ENCODE results near the gene MOSMO. TPM values are rescaled to one million over a fixed set of nuclear protein-coding genes. Genes with fewer than 3 reads are reported as not detected.
A peak's percentile ranks its signal among the peaks of the same experiment; 100 is the strongest.

Gene MOSMO
- total RNA-seq, 1 experiment from 2014 or later, result 27.6 TPM

DNA sequence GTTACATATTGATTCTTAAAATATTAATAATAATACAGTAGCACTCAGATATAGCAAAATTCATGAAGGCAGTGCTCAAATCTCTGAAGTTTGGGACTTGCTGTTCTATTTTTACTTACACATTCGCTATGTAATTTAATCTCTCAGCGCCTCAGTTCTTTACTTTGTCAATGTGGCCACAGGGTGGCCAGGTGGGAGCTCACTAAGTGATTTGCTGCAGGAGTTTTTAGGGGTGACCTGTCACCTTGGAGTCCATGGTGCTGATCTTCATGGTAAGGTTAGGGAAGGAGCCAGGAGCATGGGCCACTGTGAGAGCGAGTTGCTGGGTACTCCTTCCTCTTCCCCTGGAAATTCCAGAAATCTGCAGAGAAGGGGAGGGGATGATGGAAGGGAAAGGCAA, 112.5 kb downstream of the MOSMO start:
- ChIA-PET RAD21 (ENCODE audit: low non-redundant PET in 1 of 2, low total read pairs in 2 of 2, uncharacterized antibody in 2 of 2, unreplicated experiment in 2 of 2) (no interaction called here), CTCF (interaction anchor here (0.9 to 1.2 kb wide), 2 partner anchors 21 kb away, joined by 4 to 5 read pairs; no protein-coding TSS in a partner anchor)

GRCh38 chr16:22122239-22122638, 114.3 kb downstream of the MOSMO start:
- Histone ChIP-seq H3K4me1 (ENCODE audit: control insufficient read depth in 1 of 2, insufficient read depth in 2 of 2, low read length in 2 of 2) (0 out of 4 replicates have a peak, but pooled peaks cover 0 to 5% of the 10 kb centered on the region in 2 experiments), H3K27me3 (ENCODE audit: insufficient read depth, low read length) (no peaks in the 10 kb centered on the region; the same call in 1 of the 2 replicates), H3K9ac (ENCODE audit: low read length) (no peak overlapping the region), H3K9me3 (ENCODE audit: control insufficient read depth in 1 of 2, insufficient read depth in 1 of 2, low read depth in 1 of 2, low read length in 2 of 2) (no peaks in the 10 kb centered on the region), H3K27ac (ENCODE audit: low read depth, low read length) (no peak overlapping the region), H3K4me3 (replicated peaks in 1 of 2; ENCODE audit: low read depth in 1 of 2, low read length in 2 of 2) (no peak overlapping the region), H3K36me3 (ENCODE audit: control insufficient read depth in 1 of 2, insufficient read depth in 2 of 2, low read length in 2 of 2) (no peaks in the 10 kb centered on the region), H4K20me1 (ENCODE audit: insufficient read depth) (no peaks in the 10 kb centered on the region), H3K9me2 (ENCODE audit: insufficient read depth) (no peaks in the 10 kb centered on the region), H2AFZ (ENCODE audit: low read depth, low read length, poor library complexity, severe bottlenecking) (no peak overlapping the region), H3K4me2 (ENCODE audit: low read length) (no peak overlapping the region), H3K79me2 (ENCODE audit: insufficient read depth, low read length) (no peaks in the 10 kb centered on the region)
- intact Hi-C loops (cut with micrococcal nuclease), result loop anchor here (10.0 kb wide), 1 partner anchor 63 kb away; no protein-coding TSS in a partner anchor
- BruUV-seq (replicated peaks), result no TSS peak
- ChIA-PET RAD21 (ENCODE audit: low non-redundant PET in 1 of 2, low total read pairs in 2 of 2, uncharacterized antibody in 2 of 2, unreplicated experiment in 2 of 2) (no interaction called here), CTCF (no interaction called here), POLR2A (no interaction called here)
- no peak for DNase-seq (ENCODE audit: low read depth, low spot score)
- TF ChIP-seq SIN3A (IDR thresholded peaks at IDR 0.05; ENCODE audit: low read depth), result no peak
- TF ChIP-seq POLR2A (IDR thresholded peaks at IDR 0.05; ENCODE audit: borderline replicate concordance, extremely low read depth, insufficient read depth, insufficient read length), result no peak
- no peak for ATAC-seq

More for the DNA sequence above, 112.5 kb downstream of the MOSMO start:
- BruUV-seq (replicated peaks), result no TSS peak
- POLR2A ChIA-PET, result no interaction called here
- intact Hi-C loops (cut with micrococcal nuclease), result loop anchor here (10.0 kb wide), 1 partner anchor 64 kb away; no protein-coding TSS in a partner anchor
- no peaks in the 10 kb centered on the region for H3K9me2 ChIP-seq (ENCODE audit: insufficient read depth)
- ATAC-seq (no peak), DNase-seq (ENCODE audit: low read depth, low spot score) (no peak)
- TF ChIP-seq SRF (IDR thresholded peaks at IDR 0.05; ENCODE audit: low read depth) (no peak), CTCF (IDR thresholded peaks at IDR 0.05 in 2 of 3, conservative IDR thresholded peaks at IDR 0.05 in 1 of 3; ENCODE audit: borderline replicate concordance in 1 of 3, insufficient read depth in 1 of 3, low read depth in 2 of 3, low read length in 2 of 3) (peak in 1 of 3 experiments; percentile 18; a peak in 1 of 6 replicates)
- no peak overlapping the region for H3K9ac ChIP-seq (ENCODE audit: low read length)
- H3K36me3 ChIP-seq (ENCODE audit: control insufficient read depth in 1 of 2, insufficient read depth in 2 of 2, low read length in 2 of 2), result no peaks in the 10 kb centered on the region
- H3K4me3 ChIP-seq (replicated peaks in 1 of 2; ENCODE audit: low read depth in 1 of 2, low read length in 2 of 2), result no peak overlapping the region
- no peak overlapping the region for H3K4me2 ChIP-seq (ENCODE audit: low read length)
- no peaks in the 10 kb centered on the region; the same call in 1 of the 2 replicates for H3K27me3 ChIP-seq (ENCODE audit: insufficient read depth, low read length)
- no peak overlapping the region for H3K27ac ChIP-seq (ENCODE audit: low read depth, low read length)
- H3K4me1 ChIP-seq (ENCODE audit: control insufficient read depth in 1 of 2, insufficient read depth in 2 of 2, low read length in 2 of 2), result 0 out of 4 replicates have a peak, but pooled peaks cover 0 to 5% of the 10 kb centered on the region in 2 experiments
- H2AFZ ChIP-seq (ENCODE audit: low read depth, low read length, poor library complexity, severe bottlenecking), result no peak overlapping the region
- no peaks in the 10 kb centered on the region for H3K79me2 ChIP-seq (ENCODE audit: insufficient read depth, low read length)
- H4K20me1 ChIP-seq (ENCODE audit: insufficient read depth), result no peaks in the 10 kb centered on the region
- no peaks in the 10 kb centered on the region for H3K9me3 ChIP-seq (ENCODE audit: control insufficient read depth in 1 of 2, insufficient read depth in 1 of 2, low read depth in 1 of 2, low read length in 2 of 2)
